Stimulated activated CD8-positive, alpha-beta memory T cell treated with anti-CD3 and anti-CD28 coated beads, Interleukin-7, amount 100 ng/mL, for 24 hours (primary cell): ENCODE results near the gene HES6.

Source experiments
- DNase-seq: peaks from one replicate; pipeline ENCODE4 v3.0.0-alpha.2; 2020; ENCODE audit warnings: low read depth

HES6 gene, protein sequence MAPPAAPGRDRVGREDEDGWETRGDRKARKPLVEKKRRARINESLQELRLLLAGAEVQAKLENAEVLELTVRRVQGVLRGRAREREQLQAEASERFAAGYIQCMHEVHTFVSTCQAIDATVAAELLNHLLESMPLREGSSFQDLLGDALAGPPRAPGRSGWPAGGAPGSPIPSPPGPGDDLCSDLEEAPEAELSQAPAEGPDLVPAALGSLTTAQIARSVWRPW

DNA sequence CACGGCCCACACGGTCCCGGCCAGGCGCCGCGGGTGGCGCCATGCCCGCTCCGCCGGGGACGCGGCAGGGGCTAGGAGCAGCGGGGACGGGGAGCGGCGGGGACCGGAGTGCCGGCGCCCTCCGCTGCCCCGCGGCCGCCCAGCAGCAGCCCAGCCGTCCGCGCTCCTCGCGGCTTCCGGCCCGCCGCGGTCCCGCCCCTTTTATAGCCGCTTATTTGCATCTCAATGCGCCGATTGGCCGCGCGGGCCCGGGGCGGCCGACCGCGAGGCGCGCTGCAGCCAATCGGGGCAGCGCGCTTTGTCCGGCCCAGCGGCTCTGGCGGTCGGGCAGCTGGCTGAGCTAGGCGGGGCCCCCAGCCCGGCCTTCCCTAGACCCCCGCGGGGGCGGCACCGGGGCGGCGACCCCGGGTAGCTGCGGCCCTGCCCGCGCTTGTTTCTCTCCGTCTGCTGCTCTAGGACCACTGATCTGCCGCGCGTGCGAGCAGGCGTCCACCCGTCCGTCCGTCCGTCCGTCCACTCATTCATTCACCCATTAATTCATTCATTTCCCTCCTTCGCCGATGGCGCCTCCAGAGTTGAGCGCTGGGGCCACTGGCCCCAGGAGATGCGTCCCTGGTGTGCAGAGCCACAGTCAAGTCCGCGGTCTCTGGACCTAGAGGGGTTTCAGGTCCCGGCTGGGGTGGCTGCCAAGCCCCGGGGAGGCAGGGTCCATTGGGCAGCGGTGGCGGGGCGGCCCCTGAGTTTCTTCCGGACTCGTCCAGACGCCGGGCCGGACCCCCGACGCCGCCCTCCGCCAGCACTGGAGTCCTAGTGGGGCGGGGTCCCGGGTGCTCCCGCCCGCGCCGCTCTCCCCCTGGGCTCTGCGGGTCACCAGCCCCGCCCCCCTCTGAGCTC lies at the start of gene HES6:
HES6 (minus strand) TSS at position 176 of the 894 bp plus-strand sequence; CDS start at position 43, 133 bp downstream.
- DNase-seq = peak; percentile 59

DNA sequence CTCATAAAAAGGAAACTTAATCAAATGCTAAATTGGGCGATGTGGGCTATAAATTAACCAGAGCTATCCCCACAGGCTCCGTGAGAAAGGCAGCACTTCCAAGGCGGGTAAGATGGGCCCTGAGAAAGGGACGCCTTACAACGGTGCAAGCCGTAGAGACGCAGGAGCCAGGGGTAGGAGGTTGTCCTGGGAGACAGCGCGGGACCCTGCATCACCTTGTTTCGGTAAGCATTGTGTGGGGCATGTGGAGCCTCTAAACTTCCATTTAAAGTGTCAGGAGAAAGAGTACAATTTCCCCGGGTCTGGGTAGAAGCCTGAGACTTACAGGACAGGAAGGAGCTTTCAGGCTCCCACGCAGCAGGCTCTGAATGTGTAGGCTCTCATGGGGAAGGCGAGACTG lies 49.7 kb upstream of the HES6 start:
- DNase-seq = no peak

DNA sequence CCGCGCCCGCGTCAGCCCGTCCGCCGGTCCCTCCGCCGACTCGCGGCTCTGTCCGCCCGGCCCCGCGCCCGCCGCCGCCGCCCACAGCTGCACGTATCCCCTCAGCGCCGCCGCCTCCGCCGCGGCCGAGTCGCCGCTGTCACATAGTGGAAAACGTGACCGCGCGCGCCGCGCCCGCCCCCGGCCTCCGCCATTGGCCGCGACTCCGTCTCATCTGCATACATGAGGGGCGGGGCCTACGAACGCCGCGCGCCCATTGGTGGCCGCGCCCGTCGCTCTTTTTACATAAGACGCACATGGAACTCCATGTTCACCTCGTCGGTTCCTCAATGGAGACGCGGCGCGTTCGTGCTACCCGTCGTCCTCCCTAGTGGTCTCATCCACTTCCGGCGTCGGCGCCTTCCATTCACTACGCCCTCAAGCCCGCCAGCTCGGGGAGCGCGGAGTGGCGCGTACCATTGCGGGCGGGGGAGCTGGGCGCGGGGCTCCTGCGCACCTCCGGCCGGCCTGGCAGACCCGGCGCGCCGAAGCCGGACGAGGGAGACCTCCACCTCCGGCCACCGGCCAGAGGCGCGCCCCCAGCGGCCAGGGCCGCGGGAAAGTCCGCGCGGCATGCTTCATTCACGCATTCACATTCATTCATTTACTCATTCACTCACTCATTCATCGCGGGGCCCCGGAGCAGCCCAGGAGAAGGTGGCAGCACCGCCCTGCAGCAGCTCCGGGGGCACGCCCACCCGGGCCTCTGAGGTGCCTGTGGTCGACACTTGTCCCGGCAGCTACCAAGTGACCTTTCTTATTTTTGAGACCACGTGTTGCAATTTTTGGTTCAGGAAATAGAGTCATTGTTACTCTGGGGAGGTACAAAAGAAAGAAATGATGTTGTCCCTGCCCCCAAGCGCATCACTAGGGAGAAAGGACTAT lies 49.1 kb upstream of the HES6 start:
- peak; percentile 91 for DNase-seq

DNA sequence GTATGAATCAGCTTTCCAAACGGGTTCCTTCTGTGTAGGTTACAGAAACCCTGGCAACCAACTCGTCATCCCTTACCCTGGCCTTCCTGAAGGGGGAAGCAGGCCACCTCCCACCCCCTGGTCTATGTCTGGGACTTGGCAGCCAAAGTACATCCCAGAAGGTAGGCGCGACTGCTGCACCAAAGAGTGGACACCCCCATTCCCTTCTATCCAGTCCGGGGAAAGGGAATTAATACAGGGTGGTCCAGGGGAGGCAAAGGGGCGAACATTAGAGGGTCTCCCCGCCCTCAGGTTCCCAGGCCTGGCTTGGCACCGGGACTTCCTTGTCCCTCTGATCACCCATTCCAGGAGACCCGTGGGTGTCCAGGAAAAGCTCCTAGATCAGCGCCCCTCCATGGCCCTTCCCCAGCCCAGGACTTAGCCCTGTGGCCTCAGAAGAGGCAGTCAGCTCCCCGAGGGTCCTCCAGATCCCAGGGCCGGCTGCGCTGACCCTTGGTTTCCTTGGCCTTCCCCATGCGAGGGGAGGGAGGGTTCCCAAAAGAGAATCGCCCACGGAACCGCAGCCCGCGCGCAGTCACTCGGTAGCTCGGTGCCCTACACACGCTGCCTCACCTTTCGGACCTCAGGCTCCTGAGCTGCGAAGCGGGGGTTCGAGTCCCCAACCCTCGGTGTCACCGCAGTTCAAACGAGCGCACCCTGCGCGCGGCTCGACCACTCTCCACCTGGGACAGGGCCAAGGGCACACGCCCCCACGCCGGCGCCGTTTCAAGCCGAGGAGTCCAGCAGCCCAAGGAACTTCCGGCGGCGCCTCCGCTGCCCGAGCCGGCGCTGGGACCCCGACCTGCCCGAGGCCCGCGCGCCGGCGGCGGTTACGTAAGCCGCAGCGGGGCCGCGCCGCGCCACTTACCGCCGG lies 48.2 kb upstream of the HES6 start, which contains the start of gene PER2:
PER2 (minus strand) TSS at position 874 of the 913 bp plus-strand sequence. CDS start 10,674 bp downstream, outside the sequence.
- peak; percentile 13 for DNase-seq

DNA sequence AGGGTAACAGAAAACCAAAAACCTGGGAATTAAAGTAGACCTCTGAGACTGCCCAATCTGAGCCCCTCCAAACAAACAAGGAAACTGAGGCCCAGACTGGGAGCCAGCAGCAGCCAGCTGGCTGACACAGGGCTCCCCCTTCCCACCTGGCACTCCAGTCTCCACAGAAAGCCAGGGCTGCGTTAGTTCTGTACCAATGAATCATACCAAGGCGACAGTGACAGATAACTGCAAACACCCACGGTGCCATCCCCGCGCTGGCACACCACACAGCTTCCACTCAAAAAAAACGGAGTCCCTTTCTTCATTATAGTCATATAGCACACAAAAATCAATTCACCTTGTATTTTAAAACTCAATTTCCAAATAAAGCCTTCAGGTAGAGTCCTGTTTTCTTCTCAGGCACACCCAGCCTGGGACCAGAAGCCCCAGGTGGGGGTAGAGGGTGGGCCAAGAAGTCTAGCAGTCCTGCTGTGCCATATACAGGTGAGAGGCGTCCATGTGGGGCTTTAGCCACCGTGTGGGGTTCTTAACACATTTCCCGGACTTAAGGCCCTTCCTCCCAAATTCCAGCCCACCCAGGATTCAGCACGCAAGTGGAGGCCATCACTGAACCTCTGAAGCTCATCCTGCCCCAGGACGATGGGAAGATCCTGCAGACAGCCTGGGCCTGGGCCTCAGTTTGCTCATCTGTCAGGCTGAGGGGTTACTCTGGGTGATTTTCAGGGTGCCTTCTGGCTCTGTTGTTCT lies 47.3 kb upstream of the HES6 start:
- DNase-seq = no peak

DNA sequence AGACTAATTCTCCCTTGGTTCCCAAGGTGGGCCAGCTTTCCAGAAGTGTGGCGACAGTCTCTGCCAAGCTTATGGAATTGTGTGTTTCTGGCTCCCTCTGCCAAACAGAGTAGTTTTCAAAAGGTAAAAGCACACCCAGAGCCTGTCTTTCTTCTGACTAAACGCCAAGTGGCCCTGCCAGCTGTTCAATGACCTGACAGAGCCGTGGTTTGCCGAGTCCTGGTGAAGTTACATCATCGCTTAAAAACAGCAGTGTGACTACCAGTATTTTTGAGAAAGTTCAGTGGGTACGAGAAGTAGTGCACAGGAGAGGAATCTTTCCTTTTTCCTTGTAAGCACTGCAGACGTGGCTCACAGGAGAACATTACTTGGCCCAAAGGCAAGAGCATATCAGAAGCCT lies 46.7 kb upstream of the HES6 start:
- DNase-seq = no peak

DNA sequence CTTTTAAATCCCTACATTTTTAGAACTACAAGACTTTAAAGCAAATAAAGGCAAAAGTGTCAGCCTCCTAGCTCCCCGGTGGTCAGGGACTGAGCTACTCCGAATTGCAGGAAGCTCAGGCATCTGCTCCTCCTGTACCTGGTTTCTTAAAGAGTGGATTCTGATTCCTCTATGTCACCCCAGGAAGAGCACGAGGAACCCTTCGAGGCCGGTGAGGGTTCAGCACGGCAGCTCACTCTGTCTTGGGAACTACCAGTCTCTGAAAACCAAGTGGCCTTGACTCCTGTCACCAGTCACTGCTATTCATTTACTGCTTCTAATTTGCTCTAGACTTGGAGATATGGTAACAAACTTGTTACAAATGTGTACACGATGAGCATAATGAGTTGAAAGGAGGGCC lies 46.3 kb upstream of the HES6 start:
- no peak for DNase-seq

DNA sequence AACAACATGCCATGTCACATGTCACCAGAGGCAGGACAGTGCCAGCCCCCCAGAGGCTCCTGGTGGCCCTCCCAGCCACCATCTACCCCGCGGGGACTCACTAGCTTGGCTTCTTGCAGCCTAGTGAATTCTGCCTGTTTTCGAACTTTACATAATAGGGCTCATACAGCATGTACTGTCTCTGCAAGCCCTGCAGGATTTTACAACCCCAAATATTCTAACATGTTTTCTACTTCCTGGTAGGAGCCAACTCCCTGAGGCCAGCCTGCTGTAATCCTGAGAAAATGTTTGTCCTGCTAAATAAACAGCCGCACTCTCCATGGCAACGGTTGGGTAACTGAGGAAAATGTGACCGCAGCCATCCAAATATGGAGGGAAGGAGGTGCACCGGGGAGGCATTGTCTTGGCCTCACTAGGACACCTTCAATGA lies 45.8 kb upstream of the HES6 start:
- no peak for DNase-seq

DNA sequence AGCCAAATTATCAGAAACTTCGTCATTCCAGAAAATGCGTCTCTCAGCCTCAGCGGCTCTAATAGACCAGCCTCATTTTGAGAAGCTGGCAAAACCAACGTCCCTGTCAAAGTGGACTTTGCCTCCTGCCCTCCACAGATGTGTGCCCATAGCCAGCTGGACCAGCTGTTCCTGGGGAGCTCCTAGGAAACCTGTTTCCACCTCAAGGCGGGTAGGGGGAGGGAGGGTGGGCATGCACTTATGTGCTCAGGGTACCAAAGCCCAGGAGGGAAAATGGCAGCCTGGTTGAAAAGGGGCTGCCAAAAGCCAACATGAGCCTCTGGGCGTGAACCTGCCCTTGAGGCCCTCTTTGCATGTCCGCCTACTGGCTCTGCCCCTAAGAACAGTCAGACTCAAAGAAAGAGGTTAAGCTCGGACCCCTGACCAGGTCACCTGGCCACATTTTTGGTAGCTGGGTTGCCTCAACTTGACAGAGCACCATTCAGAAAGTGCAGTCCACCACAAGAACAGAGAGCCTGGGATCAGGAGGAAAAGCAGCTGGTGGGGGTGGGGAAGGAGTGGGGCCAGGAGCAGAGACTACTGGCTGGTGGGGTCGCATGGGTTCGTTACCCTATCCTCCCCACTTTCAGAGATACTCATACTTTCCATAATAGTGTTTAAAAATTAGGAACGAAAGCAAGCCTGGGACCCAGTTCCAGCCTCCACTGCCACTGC lies 45.1 kb upstream of the HES6 start:
- DNase-seq = no peak

DNA sequence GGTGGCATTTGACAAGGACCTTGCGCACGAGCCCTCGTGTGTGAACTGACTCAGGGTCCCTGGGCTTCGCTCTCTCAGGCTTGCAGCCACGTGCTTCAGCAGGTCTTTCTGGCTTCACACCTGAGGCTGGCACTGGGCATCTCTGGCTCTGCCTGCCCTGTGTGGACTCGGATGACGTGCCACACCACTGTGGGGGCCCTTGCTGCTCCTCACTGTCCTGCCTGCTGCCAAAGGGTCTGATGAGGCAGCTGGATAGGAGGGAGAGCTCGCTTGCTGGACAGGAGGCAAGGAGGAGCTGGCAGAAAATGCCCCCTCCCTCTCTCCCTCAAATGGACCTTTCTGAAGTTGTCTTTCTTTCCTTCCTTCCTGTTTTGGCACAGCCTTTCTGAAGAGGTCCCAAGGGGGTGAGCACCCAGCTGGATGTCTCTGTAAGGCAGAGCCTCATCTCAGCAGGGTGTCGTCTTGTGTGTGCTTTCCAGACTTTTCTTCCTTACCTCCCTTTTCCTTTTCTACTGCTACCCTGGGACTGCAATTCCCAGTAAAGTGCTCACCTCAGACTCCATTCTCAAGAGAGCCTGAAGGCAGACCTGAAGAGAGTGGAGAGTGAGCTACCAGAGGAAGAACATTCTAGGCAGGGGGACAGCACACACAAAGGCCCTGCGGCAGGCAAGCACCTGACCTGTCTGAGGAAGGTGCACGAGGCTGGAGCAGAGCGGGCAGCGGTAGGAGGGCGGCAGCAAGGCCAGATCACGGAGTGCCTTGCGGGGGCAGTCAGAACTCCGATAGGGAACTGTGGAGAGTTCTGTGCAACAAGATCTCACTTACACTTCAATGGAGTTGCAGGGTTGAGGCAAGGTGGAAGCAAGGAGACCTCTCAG lies 43.3 kb upstream of the HES6 start:
- no peak for DNase-seq

DNA sequence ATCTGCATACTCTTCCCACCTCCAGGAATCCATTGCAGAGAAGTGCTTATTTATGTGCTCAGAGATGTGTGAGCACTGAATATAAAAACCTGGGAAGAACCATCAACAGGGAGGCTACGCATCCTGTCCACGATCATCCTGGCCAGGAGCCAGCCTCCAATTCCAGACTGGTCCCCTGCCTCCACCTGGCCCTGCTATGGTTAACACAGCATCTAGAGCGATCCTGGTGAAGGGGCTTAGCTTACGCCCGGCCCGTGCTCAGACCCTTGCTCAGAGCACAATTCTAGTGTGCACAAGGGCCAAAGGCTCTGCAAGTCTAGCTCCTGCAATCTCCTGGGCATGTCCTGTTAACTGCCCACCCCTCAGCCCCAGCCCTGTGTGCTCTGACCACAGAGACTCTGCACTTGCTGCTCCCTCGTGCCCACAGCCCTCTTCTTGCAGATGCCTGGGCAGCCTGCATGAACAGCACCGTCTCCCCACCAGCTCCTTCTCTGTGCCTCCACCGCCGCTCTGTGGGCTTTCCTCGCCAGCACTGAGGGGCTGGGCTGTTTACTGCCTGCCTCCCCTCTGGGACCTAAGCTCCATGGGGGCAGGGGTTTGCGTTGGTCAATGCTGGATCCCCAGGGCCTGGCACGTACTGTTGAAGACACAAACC lies 42.1 kb upstream of the HES6 start:
- DNase-seq = no peak

DNA sequence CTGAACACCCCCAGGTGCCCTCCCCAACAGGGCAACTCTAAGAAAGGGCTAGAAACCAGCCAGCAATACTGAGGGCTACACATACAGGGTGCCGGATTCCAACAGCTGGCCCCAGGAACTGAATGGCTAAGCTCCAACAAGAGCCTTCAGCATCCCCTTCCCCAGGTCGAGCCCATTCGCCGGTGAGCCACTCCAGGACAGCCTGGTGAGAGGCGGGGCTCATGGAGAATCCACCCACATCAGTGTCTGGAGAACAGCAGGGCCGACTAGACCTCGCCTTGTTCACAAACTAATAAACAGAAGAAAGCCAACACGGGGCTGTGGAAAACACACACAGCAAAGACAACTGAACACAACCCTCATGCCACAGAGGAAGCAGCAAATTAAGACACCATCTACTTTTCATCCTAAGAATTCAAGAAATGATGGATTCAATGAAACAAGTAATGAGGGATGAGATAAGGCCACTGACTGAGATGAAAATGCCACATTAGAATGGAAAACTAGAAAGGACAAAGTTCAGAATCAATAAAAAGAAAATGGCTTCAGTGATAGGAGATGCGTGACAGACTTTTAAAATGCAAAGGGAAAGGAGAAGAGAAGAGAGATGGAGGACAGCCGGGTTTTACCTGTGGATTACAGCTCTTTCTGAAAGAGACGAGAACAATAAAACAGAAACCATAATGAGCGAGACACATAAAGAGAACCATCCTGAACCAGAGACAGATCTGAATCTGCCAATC lies 40.4 kb upstream of the HES6 start:
- DNase-seq = no peak

DNA sequence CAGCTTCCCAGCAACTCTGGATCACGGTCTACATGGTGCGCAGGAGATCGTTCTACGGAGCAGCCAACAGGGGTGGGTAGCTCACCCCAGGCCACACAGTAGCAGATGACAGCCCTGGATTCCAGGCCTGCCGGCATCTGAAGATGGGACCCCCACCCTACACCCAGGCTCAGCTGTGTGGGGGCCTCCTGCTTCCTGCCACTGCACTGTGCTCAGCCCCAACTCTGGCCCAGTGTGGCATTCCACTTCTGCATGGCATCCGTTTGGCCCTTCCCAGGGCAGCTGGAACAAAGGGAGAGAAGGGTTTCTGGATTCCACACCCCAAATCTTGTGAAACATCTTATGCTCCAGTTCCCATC lies 39.5 kb upstream of the HES6 start:
- DNase-seq = no peak

DNA sequence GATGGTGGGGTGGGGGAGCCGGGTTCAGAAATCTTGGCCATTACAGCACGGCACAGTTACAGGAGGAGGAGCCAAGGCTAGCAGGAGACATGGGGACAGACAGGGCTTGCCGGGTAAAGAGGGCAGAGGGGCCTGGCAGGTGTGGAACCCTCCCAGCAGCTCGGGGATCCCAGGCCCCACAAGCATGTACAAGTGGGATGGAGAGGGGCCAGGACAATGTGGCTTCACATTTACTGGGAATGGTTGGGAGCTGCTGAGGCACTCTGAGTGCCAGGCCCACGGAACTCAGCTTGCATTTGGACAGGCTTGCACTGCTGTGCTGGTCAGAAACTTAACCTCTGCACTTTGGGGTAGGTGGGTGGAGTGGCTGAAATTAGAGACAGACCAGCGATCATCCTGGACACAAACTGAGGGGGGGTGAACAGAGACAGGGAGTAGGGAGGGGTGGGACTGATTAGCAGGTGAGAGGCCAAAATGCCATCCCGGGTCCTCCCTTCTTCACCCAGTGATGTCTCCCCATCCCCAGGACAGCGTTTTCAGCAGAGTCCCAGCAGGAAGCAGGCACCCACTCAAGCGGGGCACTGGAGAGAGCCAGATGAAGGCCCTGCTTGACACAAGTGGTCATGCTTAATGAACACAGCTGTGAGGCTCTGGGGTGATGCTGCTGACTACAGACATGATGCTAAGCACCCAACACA lies 38.9 kb upstream of the HES6 start:
- no peak for DNase-seq

DNA sequence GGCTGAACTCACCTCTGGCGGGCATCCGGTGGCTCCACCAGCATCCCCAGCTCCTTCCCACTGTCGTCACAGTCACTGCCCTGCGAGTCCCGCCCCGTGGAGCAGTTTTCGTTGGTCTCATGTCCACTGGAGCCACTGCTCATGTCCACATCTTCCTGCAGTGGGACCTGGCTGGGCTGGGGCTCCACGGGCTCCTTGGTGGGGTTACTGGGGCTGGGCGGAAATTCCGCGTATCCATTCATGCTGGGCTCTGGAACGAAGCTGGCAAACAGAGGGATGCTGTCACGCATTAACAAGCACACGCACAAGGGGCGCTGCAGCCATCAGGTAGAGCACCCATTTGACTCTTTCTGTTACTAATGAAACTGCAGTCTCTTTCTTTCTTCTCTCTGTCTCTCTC lies 37.9 kb upstream of the HES6 start:
- DNase-seq = no peak

DNA sequence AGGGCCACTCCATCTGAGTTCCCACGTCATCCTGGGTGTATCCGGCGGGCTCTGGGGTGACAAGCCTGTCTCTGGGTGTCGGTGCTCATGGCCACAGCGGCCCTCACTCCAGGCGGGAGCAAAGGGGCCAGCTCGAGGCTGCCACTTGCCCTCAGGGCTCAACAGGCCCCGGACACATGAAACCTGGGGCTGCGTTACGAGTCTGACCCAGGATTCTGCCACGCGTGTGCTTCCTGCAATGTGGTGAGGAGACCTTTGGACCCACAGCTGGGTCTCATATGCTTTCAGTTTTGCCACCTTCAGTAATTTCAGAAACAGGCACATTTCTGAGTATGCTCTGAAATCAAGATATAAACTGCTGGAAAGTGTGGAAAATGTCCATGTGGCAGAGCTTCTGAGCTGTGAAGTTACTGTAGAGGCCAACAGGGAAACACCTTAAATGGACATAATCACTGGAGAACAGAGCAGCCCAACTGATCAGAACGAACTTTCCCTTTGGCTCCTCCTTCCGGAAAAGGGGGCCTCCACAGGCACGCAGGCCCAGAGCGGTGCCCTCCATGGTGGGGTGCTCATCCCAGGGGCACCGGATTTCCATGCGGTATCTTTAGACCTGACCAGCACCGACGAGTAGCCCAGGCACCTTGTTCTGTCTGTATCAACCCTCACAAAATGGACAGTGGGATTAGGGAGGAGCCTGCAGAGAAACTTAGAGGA lies 34.5 kb upstream of the HES6 start:
- no peak for DNase-seq
